Activated CD4-positive, alpha-beta T cell treated with anti-CD3 and anti-CD28 coated beads, Interleukin-2, amount 50 U/mL, for 24 hours (primary cell): Measurements from ENCODE around the gene OR2W1.

Experiments used
- DNase-seq, 2 donors: peaks; one replicate each; pipeline ENCODE4 v3.0.0-alpha.2; 2020; ENCODE audit warnings: low read depth in 1 of 2, low spot score in 1 of 2

Gene OR2W1

DNA sequence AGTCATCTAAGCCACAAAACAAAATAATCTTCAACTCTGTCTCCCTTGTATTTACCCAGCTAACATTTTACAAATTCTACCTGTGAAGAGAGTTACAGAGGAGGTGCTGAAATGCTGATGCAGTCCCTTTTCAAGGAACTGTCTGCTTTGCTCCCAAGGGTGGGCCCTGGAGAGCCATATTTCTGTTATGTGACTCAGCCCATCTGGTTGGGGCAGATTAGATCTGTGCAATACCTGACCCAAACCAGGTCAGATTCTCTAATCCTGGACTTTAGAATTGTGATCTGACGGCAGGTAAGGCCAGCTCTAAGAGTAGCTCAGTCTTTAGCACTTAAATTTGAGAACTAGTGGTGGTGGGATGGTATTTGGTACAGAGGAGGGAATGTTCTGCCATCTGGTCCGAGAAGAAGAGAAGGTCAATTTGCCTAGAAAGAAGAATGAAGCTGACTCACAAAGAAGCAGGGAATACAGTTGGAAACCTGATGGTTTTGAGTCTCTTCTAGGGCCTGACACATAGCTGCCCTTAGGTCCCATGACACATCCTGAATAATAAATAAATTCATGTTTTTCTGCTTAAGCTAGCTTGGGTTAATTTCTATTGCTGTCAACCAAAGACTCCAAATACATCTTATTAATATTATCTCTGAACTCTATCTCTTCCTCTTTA, 48.0 kb downstream of the OR2W1 start:
- no peak for DNase-seq

DNA sequence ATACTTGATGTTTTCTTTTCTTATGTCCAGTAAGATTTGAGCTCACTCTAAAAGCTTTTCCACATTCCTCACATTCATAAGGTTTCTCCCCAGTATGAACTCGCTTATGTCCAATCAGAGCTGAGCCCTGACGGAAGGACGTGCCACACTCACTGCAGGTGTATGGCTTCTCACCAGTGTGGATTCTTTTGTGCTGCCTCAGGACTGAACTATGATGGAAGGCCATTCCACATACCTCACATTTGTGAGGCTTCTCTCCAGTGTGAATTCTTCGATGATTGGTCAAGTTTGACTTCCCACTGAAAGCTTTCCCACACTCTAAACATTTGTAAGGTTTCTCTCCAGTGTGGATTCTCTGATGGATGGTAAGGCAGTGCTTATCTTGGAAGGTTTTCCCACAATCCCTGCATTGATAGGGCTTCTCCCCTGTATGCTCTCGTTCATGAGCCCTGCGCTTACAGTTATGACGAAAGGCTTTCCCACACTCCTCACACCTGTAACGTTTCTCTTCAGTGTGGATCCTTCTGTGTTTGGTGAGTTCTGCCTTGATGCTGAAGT, 49.8 kb downstream of the OR2W1 start:
- DNase-seq = no peak
